Left ventricle myocardium inferior (tissue), 1 donor: ENCODE measurements around the gene APOL3. TPM values are rescaled to one million over a fixed set of nuclear protein-coding genes. Genes with fewer than 3 reads are reported as not detected.

Source experiments
- DNase-seq: peaks from one replicate; pipeline ENCODE4 v3.0.0-alpha.2; 2020
- H3K27ac ChIP-seq: fragments of 200-600 bp; replicated peaks from 2 replicates; pipeline ENCODE4 v1.8.0; 2021
- H3K27me3 ChIP-seq: fragments of 200-600 bp; 2 replicates; pipeline ENCODE4 v1.8.0; 2021; ENCODE audit warnings: low read depth
- H3K36me3 ChIP-seq: fragments of 200-600 bp; 2 replicates; pipeline ENCODE4 v1.8.0; 2021
- H3K4me1 ChIP-seq: fragments of 200-600 bp; 2 replicates; pipeline ENCODE4 v1.8.0; 2021
- H3K4me3 ChIP-seq: fragments of 200-600 bp; 2 replicates; pipeline ENCODE4 v1.8.0; 2021; ENCODE audit warnings: mild to moderate bottlenecking, moderate library complexity
- H3K9me3 ChIP-seq: fragments of 200-600 bp; replicated peaks from 2 replicates; pipeline ENCODE4 v1.8.0; 2021
- CTCF ChIP-seq: fragments of 200-600 bp; IDR thresholded peaks from 2 replicates; pipeline ENCODE4 v1.8.0; 2021; ENCODE audit warnings: antibody characterized with exemption, mild to moderate bottlenecking, borderline replicate concordance
- intact Hi-C: fragments of 100-400 bp; cut with micrococcal nuclease; formaldehyde crosslinking; loops from one replicate; pipeline ENCODE4 v1.11.0; 2022
- total RNA-seq: library from RNA; stranded (reverse); fragmentation: NEBNext Ultra II Directional; extraction: Animal tissue kit (Norgen Biotek cat#: 25700); gene quantifications from one replicate; pipeline ENCODE4 v1.2.1, GENCODE V29; 2021
- donor health status: DM: no; HTN: yes; CAD: no; lungs with severe emphysema.

The APOL3 gene
- total RNA-seq, 1 donor from 2014 or later = 21.3 TPM

- no peak for TF ChIP-seq CTCF
- intact Hi-C loops = no loop called here
- Histone ChIP-seq H3K27ac (no peak overlapping the region), H3K4me3 (no peak overlapping the region), H3K9me3 (no peaks in the 10 kb centered on the region), H3K27me3 (peaks cover 2% of the 10 kb centered on the region), H3K4me1 (peaks cover 6% of the 10 kb centered on the region), H3K36me3 (no peaks in the 10 kb centered on the region)
- DNase-seq = no peak
Observed at GRCh38 chr22:36107436-36107835, 53.1 kb downstream of the APOL3 start.

GRCh38 chr22:36106910-36107309 is 53.6 kb downstream of the APOL3 start:
- no peak overlapping the region for H3K4me3 ChIP-seq
- intact Hi-C loops = no loop called here
- H3K27ac ChIP-seq = no peak overlapping the region
- H3K36me3 ChIP-seq = no peaks in the 10 kb centered on the region
- no peak for TF ChIP-seq CTCF
- DNase-seq = no peak
- peaks cover 6% of the 10 kb centered on the region for H3K4me1 ChIP-seq
- peaks cover 2% of the 10 kb centered on the region for H3K27me3 ChIP-seq
- no peaks in the 10 kb centered on the region for H3K9me3 ChIP-seq

- DNase-seq = no peak
- no peak overlapping the region for H3K4me3 ChIP-seq
- H3K4me1 ChIP-seq = peaks cover 6% of the 10 kb centered on the region
- no peaks in the 10 kb centered on the region for H3K36me3 ChIP-seq
- H3K27ac ChIP-seq = no peak overlapping the region
- H3K27me3 ChIP-seq = peaks cover 2% of the 10 kb centered on the region
- TF ChIP-seq CTCF = no peak
- H3K9me3 ChIP-seq = no peaks in the 10 kb centered on the region
- intact Hi-C loops = no loop called here
Observed at GRCh38 chr22:36104988-36105387, 55.6 kb downstream of the APOL3 start.

- H3K4me3 ChIP-seq = no peak overlapping the region
- peaks cover 2% of the 10 kb centered on the region for H3K27me3 ChIP-seq
- intact Hi-C loops = no loop called here
- peaks cover 6% of the 10 kb centered on the region for H3K4me1 ChIP-seq
- no peak for TF ChIP-seq CTCF
- H3K27ac ChIP-seq = no peak overlapping the region
- no peaks in the 10 kb centered on the region for H3K9me3 ChIP-seq
- no peak for DNase-seq
- H3K36me3 ChIP-seq = no peaks in the 10 kb centered on the region
Observed at GRCh38 chr22:36104435-36104834, 56.1 kb downstream of the APOL3 start.

- Histone ChIP-seq H3K9me3 (no peaks in the 10 kb centered on the region), H3K36me3 (no peaks in the 10 kb centered on the region), H3K27ac (no peak overlapping the region), H3K4me1 (peaks cover 6% of the 10 kb centered on the region), H3K27me3 (peaks cover 2% of the 10 kb centered on the region), H3K4me3 (no peak overlapping the region)
- DNase-seq = no peak
- intact Hi-C loops = no loop called here
- TF ChIP-seq CTCF = no peak
Observed at GRCh38 chr22:36103891-36104290, 56.7 kb downstream of the APOL3 start.

- no peak for TF ChIP-seq CTCF
- Histone ChIP-seq H3K4me1 (peaks cover 6% of the 10 kb centered on the region), H3K4me3 (no peak overlapping the region), H3K27ac (no peak overlapping the region), H3K36me3 (no peaks in the 10 kb centered on the region), H3K27me3 (peaks cover 2% of the 10 kb centered on the region), H3K9me3 (no peaks in the 10 kb centered on the region)
- intact Hi-C loops = no loop called here
- DNase-seq = no peak
Observed at GRCh38 chr22:36102995-36103394, 57.6 kb downstream of the APOL3 start.
